NCI-H2081 treated with DMSO at 0.1 percent for 48 hours (cell line): ENCODE measurements around the gene NOTUM.
A peak's percentile ranks its signal among the peaks of the same experiment; 100 is the strongest.

Experiments
- DNase-seq: peaks from one replicate; lab custom pipeline; 2025; lab: John Stamatoyannopoulos, UW

The NOTUM gene

GRCh38 chr17:81935709-81936084, 25.3 kb downstream of the NOTUM start:
- no peak for DNase-seq

GRCh38 chr17:81934850-81935708, 25.9 kb downstream of the NOTUM start:
- DNase-seq, result no peak

- no peak for DNase-seq
These were observed 26.8 kb downstream of the NOTUM start for GRCh38 chr17:81934098-81934757.

- no peak for DNase-seq
These were observed 27.7 kb downstream of the NOTUM start for GRCh38 chr17:81933178-81933699.

GRCh38 chr17:81932333-81932983, 28.5 kb downstream of the NOTUM start:
- DNase-seq, result no peak

- no peak for DNase-seq
These were observed 29.2 kb downstream of the NOTUM start for GRCh38 chr17:81931557-81932332.

- DNase-seq, result no peak
These were observed 29.8 kb downstream of the NOTUM start for GRCh38 chr17:81931189-81931556.

GRCh38 chr17:81930142-81931125, 30.6 kb downstream of the NOTUM start:
- DNase-seq, result no peak

GRCh38 chr17:81929253-81930141, 31.5 kb downstream of the NOTUM start:
- no peak for DNase-seq

GRCh38 chr17:81928544-81929252, 32.3 kb downstream of the NOTUM start:
- no peak for DNase-seq

GRCh38 chr17:81927653-81928543, 33.1 kb downstream of the NOTUM start, which contains the start of gene MAFG:
Gene MAFG, minus strand, starts transcription at chr17:81927735. Its CDS starts 4,550 bp downstream, at chr17:81923185.
- peak; percentile 92 for DNase-seq

GRCh38 chr17:81927152-81927652, 33.8 kb downstream of the NOTUM start:
- DNase-seq, result no peak

GRCh38 chr17:81926451-81927151, 34.4 kb downstream of the NOTUM start:
- DNase-seq, result no peak

- no peak for DNase-seq
These were observed 35.0 kb downstream of the NOTUM start for GRCh38 chr17:81925860-81926450.

- no peak for DNase-seq
These were observed 36.1 kb downstream of the NOTUM start for GRCh38 chr17:81924557-81925532.
